Islet of Langerhans (tissue), 1 donor: ENCODE measurements around the gene VPS13D.

ENCODE experiments used
- FAIRE-seq: peaks from one replicate; lab custom pipeline; 2011; peaks lifted over from hg19 to GRCh38; lab: Jason Lieb, UNC

The VPS13D gene

DNA sequence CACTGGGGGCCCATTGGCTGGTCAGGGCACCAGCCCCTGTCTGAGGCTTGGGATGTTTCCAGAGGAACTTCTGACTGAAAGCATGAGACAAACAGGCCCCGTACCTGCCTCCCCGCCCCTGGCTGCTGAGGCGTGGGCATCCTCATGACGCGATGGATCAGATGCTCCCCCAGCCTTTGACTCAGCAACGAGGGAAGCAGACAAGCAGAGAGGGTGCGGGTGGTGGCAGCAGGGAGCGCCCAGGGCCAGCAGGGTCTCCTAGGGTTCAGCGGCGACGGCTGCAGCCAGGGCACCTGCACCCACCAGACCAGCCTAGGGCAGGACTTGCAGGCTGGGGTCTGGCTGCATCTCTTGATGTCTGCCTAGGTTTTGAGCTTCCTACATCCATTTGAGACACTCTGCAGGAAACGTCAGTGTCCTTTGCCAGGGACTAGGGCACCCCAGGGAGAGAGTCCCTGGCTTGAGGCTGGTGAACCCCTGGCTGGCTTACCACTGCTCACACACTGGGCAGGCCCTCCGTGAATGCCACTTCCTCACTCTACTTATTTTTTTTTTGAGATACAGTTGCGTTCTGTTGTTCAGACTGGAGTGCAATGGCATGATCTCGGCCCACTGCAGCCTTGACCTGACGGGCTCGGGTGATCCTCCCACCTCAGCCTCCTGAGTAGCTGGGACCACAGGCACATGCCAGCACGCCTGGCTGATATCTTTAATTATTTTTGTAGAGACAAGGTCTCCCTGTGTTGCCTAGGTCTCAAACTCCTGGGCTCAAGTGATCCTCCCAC, 324.9 kb downstream of the VPS13D start:
- no peak for FAIRE-seq

DNA sequence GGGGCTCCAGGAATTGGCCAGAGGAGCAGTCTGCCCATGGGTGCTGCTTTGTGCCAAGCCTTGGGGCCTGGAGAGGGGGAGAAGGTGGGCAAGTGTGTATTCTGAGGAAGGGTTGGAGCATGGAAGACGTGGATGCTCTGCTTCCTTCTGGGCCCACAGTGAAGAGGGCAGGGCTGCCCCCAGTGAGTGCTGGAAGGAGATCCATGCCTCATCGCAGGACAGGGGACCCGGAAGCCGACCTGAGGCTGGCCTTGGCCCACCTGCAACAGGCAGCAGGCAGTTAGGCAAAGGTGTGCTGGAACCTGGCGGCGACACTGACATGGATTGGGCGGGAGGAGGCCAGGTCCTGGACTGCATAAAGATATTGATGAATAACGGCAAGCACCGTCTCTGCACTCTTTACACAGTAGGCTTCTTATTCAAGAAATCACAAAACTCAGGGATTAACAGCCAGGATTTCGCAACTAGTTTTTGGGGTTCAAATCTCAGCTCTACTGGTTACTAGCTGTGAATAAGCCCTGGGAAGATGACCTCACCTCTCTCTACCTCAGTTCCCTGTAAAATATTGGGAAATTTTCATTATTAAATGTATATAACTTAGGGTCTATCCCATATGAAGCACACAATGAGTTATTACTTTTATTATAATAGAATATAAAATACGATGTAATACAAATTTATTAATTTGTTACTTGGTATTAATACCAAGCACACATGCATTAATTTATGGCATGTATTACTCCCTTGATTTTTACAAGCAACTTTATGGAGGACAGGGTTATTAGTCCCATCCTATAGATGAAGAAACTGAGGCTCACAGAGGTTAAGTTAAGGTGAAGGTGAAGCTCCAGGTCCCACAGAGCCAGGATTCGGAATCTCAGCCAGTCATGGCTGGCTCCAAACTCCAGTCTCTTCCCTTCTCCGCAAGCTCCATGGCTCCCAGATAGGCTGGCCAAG, 325.9 kb downstream of the VPS13D start:
- no peak for FAIRE-seq

DNA sequence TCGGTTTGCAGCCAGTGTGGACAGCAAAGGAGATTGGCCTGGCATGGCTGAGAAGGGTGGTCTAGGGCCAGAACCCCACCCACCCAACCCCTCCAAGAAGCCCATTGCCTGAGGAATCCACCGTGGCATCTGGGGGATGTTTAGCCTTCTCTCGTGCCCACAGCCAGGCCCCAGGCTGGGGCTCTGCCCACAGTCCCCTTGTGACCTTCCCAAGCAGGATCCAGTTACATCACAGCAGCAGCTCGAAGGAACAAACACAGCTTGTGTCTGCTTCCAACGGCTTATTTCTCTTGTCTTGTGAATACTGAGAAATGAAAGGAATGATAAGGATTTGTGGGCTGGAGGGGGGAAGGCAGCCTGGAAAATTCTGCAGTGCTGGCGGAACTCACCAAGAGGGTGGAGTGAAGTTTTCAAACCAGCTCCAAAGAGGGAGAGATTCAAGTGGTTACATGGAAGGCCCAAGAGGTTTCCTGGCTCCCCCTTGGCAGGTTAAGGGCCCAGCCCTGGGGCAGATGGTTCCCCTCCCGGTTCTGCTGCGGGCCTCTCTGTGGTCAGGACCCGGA, 326.6 kb downstream of the VPS13D start:
- no peak for FAIRE-seq

DNA sequence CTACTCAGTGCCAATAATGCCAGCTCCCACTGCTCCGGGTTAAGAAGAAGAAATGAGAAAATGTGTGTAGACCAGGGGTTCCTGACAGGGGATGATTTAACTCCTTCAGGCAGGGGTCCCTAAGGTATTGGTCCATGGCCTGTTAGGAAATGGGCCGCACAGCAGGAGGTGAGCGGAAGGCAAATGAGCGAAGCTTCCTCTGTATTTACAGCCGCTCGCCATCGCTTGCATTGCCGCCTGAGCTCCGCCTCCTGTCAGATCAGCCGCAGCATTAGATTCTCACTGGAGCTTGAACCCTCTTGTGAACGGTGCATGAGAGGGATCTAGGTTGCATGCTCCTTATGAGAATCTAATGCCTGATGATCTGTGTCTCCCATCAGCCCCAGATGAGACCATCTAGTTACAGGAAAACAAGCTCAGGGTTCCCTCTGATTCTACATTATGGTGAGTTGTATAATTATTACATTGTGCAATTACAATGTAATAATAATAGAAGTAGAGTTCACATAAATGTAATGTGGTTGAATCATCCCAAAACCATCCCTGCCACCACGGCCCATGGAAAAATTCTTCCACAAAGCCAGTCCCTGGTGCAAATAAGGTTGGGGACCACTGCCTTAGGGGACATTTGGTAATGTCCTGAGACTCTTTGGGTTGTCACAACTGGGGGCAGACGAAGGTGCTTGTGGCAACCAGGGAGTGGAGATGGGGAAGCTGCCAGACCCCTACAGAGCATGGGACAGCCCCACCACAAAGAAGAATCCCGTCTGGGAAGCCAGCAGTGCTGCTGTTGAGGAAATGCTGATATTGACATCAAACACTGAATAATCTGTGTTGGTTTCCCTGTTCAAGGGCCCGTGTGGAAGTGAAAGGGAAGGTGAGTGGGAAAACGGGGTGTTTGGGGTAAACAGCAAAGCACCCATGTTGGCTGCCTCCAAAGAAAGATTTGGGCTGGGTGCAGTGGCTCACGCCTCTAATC, 327.4 kb downstream of the VPS13D start:
- no peak for FAIRE-seq

DNA sequence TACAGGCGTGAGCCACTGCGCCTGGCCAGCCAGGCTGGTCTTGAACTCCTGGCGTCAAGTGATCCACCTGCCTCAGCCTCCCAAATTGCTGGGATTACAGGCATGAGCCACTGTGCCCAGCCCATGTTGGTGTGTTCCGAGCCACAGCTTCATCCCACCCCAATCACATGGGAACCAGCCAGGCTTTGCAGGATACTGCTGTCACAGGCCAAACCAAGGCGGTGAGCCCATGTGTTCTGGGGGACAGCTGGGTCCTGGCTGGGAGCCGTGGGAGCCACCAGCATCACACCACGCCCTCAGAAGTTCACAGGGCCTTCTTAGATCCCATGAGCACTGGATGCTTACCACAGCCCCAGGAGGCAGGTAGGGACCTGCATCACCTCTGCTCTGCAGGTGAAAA, 331.3 kb downstream of the VPS13D start:
- no peak for FAIRE-seq
